Muscle layer of colon (tissue), 2 donors: ENCODE measurements around the gene NELFB.

Experiments used
- H3K27ac ChIP-seq: one replicate; pipeline ENCODE4 v1.7.0; 2013; ENCODE audit warnings: low read depth, mild to moderate bottlenecking, low read length, moderate library complexity
- H3K27me3 ChIP-seq, 2 donors: one replicate each; pipeline ENCODE4 v1.7.0; 2013; ENCODE audit warnings: low read length in 2 of 2, mild to moderate bottlenecking in 2 of 2; ENCODE audit not compliant: insufficient read depth in 2 of 2, control insufficient read depth in 1 of 2
- H3K36me3 ChIP-seq: one replicate; pipeline ENCODE4 v1.7.0; 2013; ENCODE audit warnings: mild to moderate bottlenecking, low read length; ENCODE audit not compliant: insufficient read depth
- H3K4me1 ChIP-seq: one replicate; pipeline ENCODE4 v1.7.0; 2013; ENCODE audit warnings: mild to moderate bottlenecking, low read length; ENCODE audit not compliant: insufficient read depth
- H3K4me3 ChIP-seq, 2 donors: one replicate each; pipeline ENCODE4 v1.7.0; 2013; ENCODE audit warnings: low read length in 2 of 2, low read depth in 1 of 2, mild to moderate bottlenecking in 1 of 2, moderate library complexity in 1 of 2
- H3K9ac ChIP-seq: one replicate; pipeline ENCODE4 v1.7.0; 2013; ENCODE audit warnings: low read length
- H3K9me3 ChIP-seq: one replicate; pipeline ENCODE4 v1.7.0; 2013; ENCODE audit warnings: mild to moderate bottlenecking, low read length
- donor health status: abdominal sarcoma.
- donor health status: Adenocarcinoma of cecum.

NELFB gene

GRCh38 chr9:137247135-137247915 lies 7.8 kb upstream of the NELFB start:
- Histone ChIP-seq H3K4me1 (peaks cover 15% of the 10 kb centered on the region), H3K9me3 (no peaks in the 10 kb centered on the region), H3K4me3 (no peak overlapping the region), H3K9ac (no peak overlapping the region), H3K36me3 (peaks cover 17% of the 10 kb centered on the region), H3K27ac (no peak overlapping the region), H3K27me3 (peaks cover 0 to 6% of the 10 kb centered on the region in 2 donors)

- Histone ChIP-seq H3K36me3 (peaks cover 12% of the 10 kb centered on the region), H3K4me1 (peaks cover 10% of the 10 kb centered on the region), H3K27me3 (peaks cover 0 to 6% of the 10 kb centered on the region in 2 donors), H3K9me3 (no peaks in the 10 kb centered on the region), H3K27ac (no peak overlapping the region), H3K4me3 (no peak overlapping the region), H3K9ac (no peak overlapping the region)
Observed at GRCh38 chr9:137247916-137248175, 7.3 kb upstream of the NELFB start.

- H3K27ac ChIP-seq: no peak overlapping the region
- peaks cover 8% of the 10 kb centered on the region for H3K4me1 ChIP-seq
- H3K9me3 ChIP-seq: no peaks in the 10 kb centered on the region
- H3K36me3 ChIP-seq: no peaks in the 10 kb centered on the region
- no peak overlapping the region for H3K9ac ChIP-seq
- H3K27me3 ChIP-seq: peaks cover 0 to 6% of the 10 kb centered on the region in 2 donors
- H3K4me3 ChIP-seq: no peak overlapping the region
Observed at GRCh38 chr9:137250329-137251193, 4.6 kb upstream of the NELFB start.

- Histone ChIP-seq H3K4me1 (peaks cover 12% of the 10 kb centered on the region), H3K36me3 (no peaks in the 10 kb centered on the region), H3K9me3 (no peaks in the 10 kb centered on the region), H3K4me3 (no peak within 1 kb of the TSS), H3K9ac (no peak within 1 kb of the TSS), H3K27me3 (peaks cover 0 to 6% of the 10 kb centered on the region in 2 donors), H3K27ac (no peak within 1 kb of the TSS)
Observed at GRCh38 chr9:137251194-137251461, 4.0 kb upstream of the NELFB start, which contains the start of gene STPG3. TSS of gene STPG3 (plus strand) at chr9:137251286. CDS start at chr9:137251287, 1 bp downstream.

- Histone ChIP-seq H3K9me3 (no peaks in the 10 kb centered on the region), H3K36me3 (no peaks in the 10 kb centered on the region), H3K4me3 (no peak overlapping the region), H3K4me1 (peaks cover 17% of the 10 kb centered on the region), H3K27me3 (peaks cover 0 to 6% of the 10 kb centered on the region in 2 donors), H3K27ac (no peak overlapping the region), H3K9ac (no peak overlapping the region)
Observed at GRCh38 chr9:137251490-137252268, 3.4 kb upstream of the NELFB start.

GRCh38 chr9:137252555-137253506 lies 2.3 kb upstream of the NELFB start:
- H3K36me3 ChIP-seq: no peaks in the 10 kb centered on the region
- H3K9ac ChIP-seq: no peak overlapping the region
- peaks cover 21% of the 10 kb centered on the region for H3K4me1 ChIP-seq
- H3K4me3 ChIP-seq: no peak overlapping the region
- H3K27ac ChIP-seq: no peak overlapping the region
- H3K9me3 ChIP-seq: no peaks in the 10 kb centered on the region
- peaks cover 0 to 6% of the 10 kb centered on the region in 2 donors for H3K27me3 ChIP-seq

- Histone ChIP-seq H3K27ac (peak overlapping the region; percentile 67), H3K9me3 (no peaks in the 10 kb centered on the region), H3K36me3 (peaks cover 6% of the 10 kb centered on the region), H3K4me1 (peaks cover 21% of the 10 kb centered on the region), H3K4me3 (peak overlapping the region; percentile 58 to 65), H3K9ac (no peak overlapping the region), H3K27me3 (peaks cover 0 to 6% of the 10 kb centered on the region in 2 donors)
Observed at GRCh38 chr9:137253717-137254623, 1.2 kb upstream of the NELFB start.

GRCh38 chr9:137255448-137256114 lies 454 bp downstream of the NELFB start:
- H3K9me3 ChIP-seq: no peaks in the 10 kb centered on the region
- H3K27me3 ChIP-seq: peaks cover 0 to 6% of the 10 kb centered on the region in 2 donors
- H3K36me3 ChIP-seq: peaks cover 9% of the 10 kb centered on the region
- H3K4me1 ChIP-seq: peaks cover 21% of the 10 kb centered on the region
- peak overlapping the region; percentile 44 for H3K9ac ChIP-seq
- peak overlapping the region; percentile 88 to 99 for H3K4me3 ChIP-seq
- peak overlapping the region; percentile 74 for H3K27ac ChIP-seq

- H3K4me1 ChIP-seq: peaks cover 21% of the 10 kb centered on the region
- H3K27ac ChIP-seq: no peak overlapping the region
- no peaks in the 10 kb centered on the region for H3K27me3 ChIP-seq
- no peaks in the 10 kb centered on the region for H3K9me3 ChIP-seq
- H3K9ac ChIP-seq: no peak overlapping the region
- H3K36me3 ChIP-seq: peaks cover 9% of the 10 kb centered on the region
- H3K4me3 ChIP-seq: peak overlapping the region; percentile 88 to 99
Observed at GRCh38 chr9:137256362-137256761, 1.2 kb downstream of the NELFB start.
